RWPE1 (cell line): ENCODE measurements around the gene MED31.
"Not testable (repeated sequence)": the region's sequence is repeated elsewhere in the genome, so short reads cannot be mapped to it uniquely, and the experiment has no call there.

ENCODE experiments used
- CTCF ChIA-PET: fragments of 350-600 bp; sonication (Branson Sonifier 250); formaldehyde crosslinking; extraction: SDS; loops from one replicate; lab custom pipeline; 2021; lab: Yijun Ruan, JAX
- POLR2A ChIA-PET: fragments of 400-600 bp; formaldehyde crosslinking; extraction: SDS; loops from one replicate; lab custom pipeline; 2020; ENCODE audit warnings: antibody characterized with exemption; ENCODE audit not compliant: low non-redundant PET; lab: Yijun Ruan, JAX
- DNase-seq: peaks from one replicate; pipeline ENCODE4 v3.0.0; 2012; ENCODE audit warnings: low spot score
- H3K27ac ChIP-seq: fragments of 450-650 bp; 2 replicates; pipeline ENCODE4 v1.5.1; 2017
- CTCF ChIP-seq: fragments of 450-650 bp; conservative IDR thresholded peaks from 2 replicates; pipeline ENCODE4 v1.5.1; 2017; ENCODE audit warnings: low read depth, mild to moderate bottlenecking

The MED31 gene

GRCh38 chr17:6599364-6599763 is 52.0 kb downstream of the MED31 start:
- no peak for TF ChIP-seq CTCF
- DNase-seq: no peak
- CTCF ChIA-PET: no interaction called here

GRCh38 chr17:6597727-6598126 is 53.7 kb downstream of the MED31 start:
- no peak for DNase-seq
- POLR2A ChIA-PET: no interaction called here
- TF ChIP-seq CTCF: no peak
- CTCF ChIA-PET: interaction anchor here (0.6 to 0.7 kb wide), 4 partner anchors 12 to 1158 kb away, joined by 3 to 5 read pairs (median 3); no protein-coding TSS in a partner anchor
- no peak overlapping the region for H3K27ac ChIP-seq

More at GRCh38 chr17:6599364-6599763, 52.0 kb downstream of the MED31 start:
- POLR2A ChIA-PET: no interaction called here
- no peak overlapping the region for H3K27ac ChIP-seq

GRCh38 chr17:6596941-6597340 is 54.5 kb downstream of the MED31 start:
- no peak for DNase-seq
- POLR2A ChIA-PET: no interaction called here
- no peak for TF ChIP-seq CTCF
- no peak overlapping the region for H3K27ac ChIP-seq
- CTCF ChIA-PET: no interaction called here

GRCh38 chr17:6596511-6596910 is 54.9 kb downstream of the MED31 start:
- no peak for DNase-seq
- POLR2A ChIA-PET: no interaction called here
- no peak overlapping the region for H3K27ac ChIP-seq
- CTCF ChIA-PET: no interaction called here
- no peak for TF ChIP-seq CTCF

- no peak for TF ChIP-seq CTCF
- ChIA-PET POLR2A (no interaction called here), CTCF (no interaction called here)
- no peak overlapping the region for H3K27ac ChIP-seq
- no peak for DNase-seq
Observed at GRCh38 chr17:6596081-6596480, 55.3 kb downstream of the MED31 start.

- POLR2A ChIA-PET, DNase-seq: not testable (repeated sequence)
Observed at GRCh38 chr17:6593371-6593770, 58.0 kb downstream of the MED31 start.

More at GRCh38 chr17:6593371-6593770, 58.0 kb downstream of the MED31 start:
- CTCF ChIA-PET, H3K27ac ChIP-seq: not testable (repeated sequence)
